Activated B cell treated with CpG ODN at 0.5 μM for 24 hours (primary cell): ENCODE measurements around the gene FCRLB. TPM values are rescaled to one million over a fixed set of nuclear protein-coding genes. Genes with fewer than 3 reads are reported as not detected.

Experiments used
- ATAC-seq: fragments of 200-7000 bp; cut with Tn5 transposase; one replicate; pipeline ENCODE4 v1.10.0; 2021; ENCODE audit warnings: low read depth, mild to moderate bottlenecking, moderate library complexity
- CTCF ChIA-PET: fragments of 350-600 bp; sonication (Branson Sonifier 250); formaldehyde crosslinking; loops from one replicate; lab custom pipeline; 2021; ENCODE audit warnings: antibody characterized with exemption; lab: Charles Lee
- POLR2A ChIA-PET: fragments of 350-600 bp; sonication (Branson Sonifier 250); formaldehyde crosslinking; loops from one replicate; lab custom pipeline; 2021; ENCODE audit warnings: antibody characterized with exemption; lab: Charles Lee
- DNase-seq: peaks from one replicate; pipeline ENCODE4 v3.0.0; 2022
- H3K27ac Mint-ChIP-seq: one replicate; pipeline ENCODE4 v1.8.0; 2020; ENCODE audit warnings: mixed read lengths
- H3K27me3 Mint-ChIP-seq: one replicate; pipeline ENCODE4 v1.8.0; 2021; ENCODE audit warnings: mixed read lengths
- H3K36me3 Mint-ChIP-seq: one replicate; pipeline ENCODE4 v1.8.0; 2021; ENCODE audit warnings: low read depth, mixed read lengths
- H3K4me1 Mint-ChIP-seq: one replicate; pipeline ENCODE4 v1.8.0; 2021; ENCODE audit warnings: mixed read lengths
- H3K4me3 Mint-ChIP-seq: one replicate; pipeline ENCODE4 v1.8.0; 2020; ENCODE audit warnings: mild to moderate bottlenecking, mixed read lengths
- H3K9me3 Mint-ChIP-seq: one replicate; pipeline ENCODE4 v1.8.0; 2020; ENCODE audit warnings: mixed read lengths
- intact Hi-C: fragments of 100-400 bp; cut with micrococcal nuclease; formaldehyde crosslinking; loops from one replicate; pipeline ENCODE4 v1.15.1; 2024
- total RNA-seq: library from RNA; stranded (reverse); gene quantifications from 2 replicates; pipeline ENCODE4 v1.2.3, GENCODE V29; 2022
- TF ChIP-seq, protein P1 (sequence below): fragments of 200-600 bp; IDR thresholded peaks from one replicate; pipeline ENCODE4 v1.8.0; 2022; ENCODE audit warnings: antibody characterized with exemption, mild to moderate bottlenecking

The FCRLB gene
- total RNA-seq, 1 donor from 2014 or later, result 2.1 TPM

GRCh38 chr1:161725908-161726472, 4.6 kb downstream of the FCRLB start:
- H3K4me3 Mint-ChIP-seq, result peak overlapping the region; percentile 96
- H3K27ac Mint-ChIP-seq, result peak overlapping the region; percentile 94
- TF ChIP-seq, protein P1, sequence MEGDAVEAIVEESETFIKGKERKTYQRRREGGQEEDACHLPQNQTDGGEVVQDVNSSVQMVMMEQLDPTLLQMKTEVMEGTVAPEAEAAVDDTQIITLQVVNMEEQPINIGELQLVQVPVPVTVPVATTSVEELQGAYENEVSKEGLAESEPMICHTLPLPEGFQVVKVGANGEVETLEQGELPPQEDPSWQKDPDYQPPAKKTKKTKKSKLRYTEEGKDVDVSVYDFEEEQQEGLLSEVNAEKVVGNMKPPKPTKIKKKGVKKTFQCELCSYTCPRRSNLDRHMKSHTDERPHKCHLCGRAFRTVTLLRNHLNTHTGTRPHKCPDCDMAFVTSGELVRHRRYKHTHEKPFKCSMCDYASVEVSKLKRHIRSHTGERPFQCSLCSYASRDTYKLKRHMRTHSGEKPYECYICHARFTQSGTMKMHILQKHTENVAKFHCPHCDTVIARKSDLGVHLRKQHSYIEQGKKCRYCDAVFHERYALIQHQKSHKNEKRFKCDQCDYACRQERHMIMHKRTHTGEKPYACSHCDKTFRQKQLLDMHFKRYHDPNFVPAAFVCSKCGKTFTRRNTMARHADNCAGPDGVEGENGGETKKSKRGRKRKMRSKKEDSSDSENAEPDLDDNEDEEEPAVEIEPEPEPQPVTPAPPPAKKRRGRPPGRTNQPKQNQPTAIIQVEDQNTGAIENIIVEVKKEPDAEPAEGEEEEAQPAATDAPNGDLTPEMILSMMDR, result no peak
- ATAC-seq (peak; percentile 25), DNase-seq (peak; percentile 52)
- ChIA-PET POLR2A (interaction anchor here (0.6 to 5.9 kb wide), 14 partner anchors 8 to 1470 kb away, joined by 3 to 144 read pairs (median 6); partner anchors contain the start of genes DUSP12 and FCRLA), CTCF (interaction anchor here (0.6 to 6.6 kb wide), 8 partner anchors 8 to 78 kb away, joined by 3 to 57 read pairs (median 6); partner anchors contain the start of gene FCRLA)
- intact Hi-C loops, result loop anchor here (1.0 kb wide), 2 partner anchors 8 to 21 kb away; no protein-coding TSS in a partner anchor
- no peaks in the 10 kb centered on the region for H3K36me3 Mint-ChIP-seq
- H3K4me1 Mint-ChIP-seq, result peaks cover 66% of the 10 kb centered on the region
- no peaks in the 10 kb centered on the region for H3K27me3 Mint-ChIP-seq
- H3K9me3 Mint-ChIP-seq, result no peaks in the 10 kb centered on the region

DNA sequence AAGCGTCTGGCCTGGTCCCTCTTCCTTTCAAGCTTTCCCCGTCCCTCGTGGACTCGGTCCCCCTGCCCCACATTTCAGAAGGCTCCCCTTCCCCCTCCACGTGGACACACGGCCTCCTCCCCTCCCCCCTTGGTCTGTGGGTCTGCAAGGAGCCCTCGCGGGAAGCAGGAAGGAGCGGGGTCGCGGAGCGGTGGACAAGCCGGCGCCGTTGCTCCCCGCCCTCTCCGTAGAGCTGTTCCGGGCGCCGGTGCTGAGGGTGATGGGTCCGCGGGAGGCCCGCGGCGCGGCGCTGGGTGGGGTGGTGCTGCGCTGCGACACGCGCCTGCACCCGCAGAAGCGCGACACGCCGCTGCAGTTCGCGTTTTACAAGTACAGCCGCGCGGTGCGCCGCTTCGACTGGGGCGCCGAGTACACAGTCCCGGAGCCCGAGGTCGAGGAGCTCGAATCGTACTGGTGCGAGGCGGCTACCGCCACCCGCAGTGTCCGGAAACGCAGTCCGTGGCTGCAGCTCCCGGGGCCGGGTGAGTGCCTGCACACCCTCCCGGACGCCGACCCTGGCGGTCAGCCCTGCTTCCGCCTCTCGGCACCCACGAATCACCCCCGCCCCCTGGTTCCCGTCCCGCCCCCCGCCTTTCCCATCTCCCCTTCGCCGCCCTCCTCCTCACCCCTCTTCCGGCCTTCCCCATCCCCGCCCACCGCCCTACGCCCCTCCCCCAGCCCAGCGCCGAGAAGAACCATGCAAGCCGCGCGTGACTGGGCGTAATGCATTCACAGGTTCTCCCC, 5.3 kb downstream of the FCRLB start:
- peak; percentile 70 for DNase-seq
- Mint-ChIP-seq H3K4me3 (peak overlapping the region; percentile 96), H3K9me3 (no peaks in the 10 kb centered on the region), H3K36me3 (no peaks in the 10 kb centered on the region), H3K27ac (peak overlapping the region; percentile 94), H3K4me1 (peaks cover 63% of the 10 kb centered on the region), H3K27me3 (no peaks in the 10 kb centered on the region)
- peak; percentile 72 for ATAC-seq
- POLR2A ChIA-PET, result interaction anchor here (0.7 to 5.9 kb wide), 14 partner anchors 9 to 711 kb away, joined by 3 to 144 read pairs (median 6); partner anchors contain the start of genes DUSP12 and FCRLA
- intact Hi-C loops, result loop anchor here (1.0 kb wide), 3 partner anchors 8 to 21 kb away; no protein-coding TSS in a partner anchor
- CTCF ChIA-PET, result interaction anchor here (0.6 to 6.6 kb wide), 7 partner anchors 10 to 78 kb away, joined by 3 to 57 read pairs (median 7); partner anchors contain the start of gene FCRLA
- TF ChIP-seq, protein P1, result no peak

- Mint-ChIP-seq H3K27ac (peak overlapping the region; percentile 94), H3K36me3 (no peaks in the 10 kb centered on the region), H3K4me1 (peaks cover 55% of the 10 kb centered on the region), H3K9me3 (no peaks in the 10 kb centered on the region), H3K4me3 (peak overlapping the region; percentile 96), H3K27me3 (no peaks in the 10 kb centered on the region)
- no peak for DNase-seq
- POLR2A ChIA-PET, result interaction anchor here (0.7 to 5.9 kb wide), 13 partner anchors 10 to 712 kb away, joined by 3 to 144 read pairs (median 5); partner anchors contain the start of gene FCRLA
- CTCF ChIA-PET, result interaction anchor here (1.6 to 6.6 kb wide), 5 partner anchors 9 to 79 kb away, joined by 6 to 57 read pairs (median 7); partner anchors contain the start of gene FCRLA
- intact Hi-C loops, result loop anchor here (1.0 kb wide), 1 partner anchor 11 kb away; no protein-coding TSS in a partner anchor
- ATAC-seq, result no peak
- TF ChIP-seq, protein P1, result no peak
These were observed 6.0 kb downstream of the FCRLB start for GRCh38 chr1:161727256-161727924.

DNA sequence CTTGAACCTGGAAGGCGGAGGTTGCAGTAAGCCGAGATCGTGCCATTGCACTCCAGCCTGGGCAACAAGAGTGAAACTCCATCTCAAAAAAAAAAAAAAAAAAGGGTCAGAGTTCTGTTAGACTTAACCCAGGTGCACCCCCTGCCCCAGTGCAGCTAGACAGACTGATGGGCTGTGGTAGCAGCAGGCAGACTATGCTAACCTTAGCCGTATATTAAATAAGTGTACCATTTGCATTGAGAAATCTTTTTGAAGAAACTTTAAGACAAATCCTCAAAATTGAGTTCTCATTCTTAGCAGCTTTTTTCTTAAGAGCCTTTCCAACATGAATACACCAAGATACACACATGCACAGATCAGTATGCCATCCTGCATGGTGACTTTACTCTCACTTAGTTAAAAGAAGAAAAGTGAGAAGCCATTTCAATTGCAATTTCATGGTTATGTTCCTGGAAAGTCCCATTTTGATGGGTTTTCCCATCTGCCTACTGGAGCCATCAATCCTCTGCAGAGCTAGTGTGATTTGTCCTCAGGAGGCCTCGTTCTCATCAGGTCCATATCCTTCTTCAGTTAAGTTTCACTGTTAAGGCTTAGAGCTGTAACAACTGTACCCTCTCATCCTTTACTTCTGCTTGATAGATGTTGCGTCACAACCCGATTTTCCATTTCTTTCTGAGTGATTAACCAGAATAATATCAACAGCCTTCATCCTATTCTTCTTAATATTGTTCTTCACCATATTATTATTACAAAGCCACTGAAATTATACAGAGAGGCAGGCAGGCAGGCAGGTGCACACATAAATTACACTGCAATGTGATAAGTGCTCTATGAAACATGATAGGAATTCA, 7.3 kb downstream of the FCRLB start:
- intact Hi-C loops, result no loop called here
- Mint-ChIP-seq H3K27ac (peak overlapping the region; percentile 31), H3K9me3 (no peaks in the 10 kb centered on the region), H3K27me3 (no peaks in the 10 kb centered on the region), H3K36me3 (no peaks in the 10 kb centered on the region), H3K4me1 (peaks cover 50% of the 10 kb centered on the region), H3K4me3 (peak overlapping the region; percentile 30)
- POLR2A ChIA-PET, result interaction anchor here (0.5 to 5.9 kb wide), 4 partner anchors 9 to 992 kb away, joined by 5 to 144 read pairs (median 77); partner anchors contain the start of gene FCRLA
- ATAC-seq (no peak), DNase-seq (no peak)
- CTCF ChIA-PET, result interaction anchor here (6.6 kb wide), 1 partner anchor 10 kb away, joined by 57 read pairs; no protein-coding TSS in a partner anchor
- TF ChIP-seq, protein P1, result no peak
